Spleen (tissue), 11 donors: Measurements from ENCODE around the gene GNS. TPM values are rescaled to one million over a fixed set of nuclear protein-coding genes. Genes with fewer than 3 reads are reported as not detected.

ENCODE experiments used
- DNase-seq: peaks from one replicate; pipeline ENCODE4 v3.0.0-alpha.2; 2020
- H3K27ac ChIP-seq, 8 donors: fragments of 200-600 bp; sonication (generic) in 7 of 8; 1 replicate in 4 of 8; 2 replicates in 4 of 8; pipeline versions ENCODE4 v1.5.0 to v1.8.0; 2016 to 2021; ENCODE audit warnings: inconsistent platforms in 4 of 8, mild to moderate bottlenecking in 4 of 8, moderate library complexity in 1 of 8
- H3K27me3 ChIP-seq, 7 donors: fragments of 200-600 bp; sonication (generic) in 6 of 7; replicated peaks in 1 of 7; 1 replicate in 4 of 7; 2 replicates in 3 of 7; pipeline versions ENCODE4 v1.5.0 to v1.8.0; 2016 to 2021; ENCODE audit warnings: inconsistent platforms in 3 of 7, mild to moderate bottlenecking in 1 of 7
- H3K36me3 ChIP-seq, 6 donors: fragments of 200-600 bp; sonication (generic) in 5 of 6; 1 replicate in 4 of 6; 2 replicates in 2 of 6; pipeline versions ENCODE4 v1.5.0 to v1.8.0; 2016 to 2021; ENCODE audit warnings: inconsistent platforms in 2 of 6
- H3K4me1 ChIP-seq, 6 donors: fragments of 200-600 bp; sonication (generic) in 5 of 6; 1 replicate in 3 of 6; 2 replicates in 3 of 6; pipeline versions ENCODE4 v1.5.0 to v1.8.0; 2016 to 2021; ENCODE audit warnings: inconsistent platforms in 3 of 6
- H3K4me3 ChIP-seq, 8 donors: fragments of 200-600 bp; sonication (generic) in 7 of 8; 1 replicate in 4 of 8; 2 replicates in 4 of 8; pipeline versions ENCODE4 v1.5.0 to v1.8.0; 2016 to 2021; ENCODE audit warnings: inconsistent platforms in 4 of 8, mild to moderate bottlenecking in 4 of 8, moderate library complexity in 2 of 8
- H3K9me3 ChIP-seq, 8 donors: fragments of 200-600 bp; sonication (generic) in 7 of 8; 1 replicate in 4 of 8; 2 replicates in 4 of 8; pipeline versions ENCODE4 v1.5.0 to v1.8.0; 2016 to 2021; ENCODE audit warnings: inconsistent platforms in 4 of 8
- CTCF ChIP-seq, 11 experiments: fragments of 200-600 bp in 7 of 11; fragments of 450-650 bp in 4 of 11; sonication (generic) in 4 of 11; IDR thresholded peaks in 8 of 11; conservative IDR thresholded peaks in 3 of 11; 1 replicate in 7 of 11; 2 replicates in 4 of 11; pipeline versions ENCODE4 v1.4.0 to v1.8.0; 2016 to 2021; ENCODE audit warnings: antibody characterized with exemption in 11 of 11, inconsistent platforms in 4 of 11, mild to moderate bottlenecking in 1 of 11
- POLR2A ChIP-seq, 3 donors: fragments of 450-650 bp; IDR thresholded peaks; one replicate each; pipeline ENCODE4 v1.5.1; 2017; ENCODE audit warnings: antibody characterized with exemption in 3 of 3, mild to moderate bottlenecking in 1 of 3
- POLR2AphosphoS5 ChIP-seq, 3 donors: sonication (generic); formaldehyde crosslinking; IDR thresholded peaks; one replicate each; pipeline ENCODE4 v1.5.1; 2017; ENCODE audit warnings: antibody characterized with exemption in 3 of 3
- WGBS, 5 donors: extraction: QIAGEN DNeasy Blood & Tissue Kit in 3 of 5; methylation state at CpG; one replicate each; pipeline versions ENCODE4 v1.1.5 to v1.1.7; 2013 to 2018; 5-methylcytosine and 5-hydroxymethylcytosine counted together
- intact Hi-C: fragments of 100-400 bp; cut with DNase I; formaldehyde crosslinking; loops from one replicate; pipeline ENCODE4 v1.15.0; 2023; ENCODE audit warnings: low total_unique reads
- polyA plus RNA-seq, 3 donors: library from polyadenylated mRNA; stranded (reverse); fragments of 200-250 nt; gene quantifications; one replicate each; pipeline ENCODE4 v1.2.1, GENCODE V29; 2013
- total RNA-seq, 7 donors: library from RNA; depleted of rRNA in 3 of 7; stranded (reverse); fragments of >200 nt in 3 of 7; fragmentation: NEBNext Ultra II Directional in 4 of 7; extraction: Animal tissue kit (Norgen Biotek cat#: 25700) in 4 of 7; gene quantifications; one replicate each; pipeline versions ENCODE4 v1.1.0 to v1.2.1, GENCODE V29; 2016 to 2021
- donor health status: healthy with polysubstance abuse.
- donor health status: DM: no; HTN: no; CAD: no; lungs with moderate emphysema.
- donor health status: DM: no; HTN: no; CAD: no.
- donor health status: Bipolar disorder and iron deficiency.
- donor health status: healthy.
- donor health status: DM: no; HTN: no; CAD: no.
- donor health status: DM: yes; HTN: yes; CAD: no.

The GNS gene
- total and polyA plus RNA-seq, 10 donors, result 8.3 to 154 (median 126) TPM

DNA sequence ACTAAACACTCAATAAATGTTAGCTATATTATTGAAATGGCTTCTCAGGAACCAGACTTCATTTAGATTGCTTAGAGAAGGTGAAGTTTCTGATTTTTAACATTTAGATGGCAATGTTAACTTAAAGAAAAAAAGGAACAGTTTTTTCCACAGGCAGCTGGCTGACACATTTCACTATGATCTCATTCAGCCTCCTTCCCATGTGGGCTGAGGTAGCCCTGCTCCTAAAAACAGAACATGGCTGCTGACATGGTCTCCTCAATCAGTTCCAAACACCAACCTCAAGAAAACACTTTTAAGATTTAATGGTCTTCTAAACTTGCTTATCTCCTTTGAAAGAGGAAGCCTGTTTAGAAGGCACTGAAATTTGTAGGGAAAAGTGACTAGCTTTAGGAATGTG lies 23.8 kb downstream of the GNS start:
- intact Hi-C loops, result no loop called here
- no peak overlapping the region for H3K27ac ChIP-seq
- no peak for DNase-seq
- no peaks in the 10 kb centered on the region for H3K27me3 ChIP-seq
- H3K9me3 ChIP-seq, result no peaks in the 10 kb centered on the region
- TF ChIP-seq POLR2A (IDR thresholded peaks at IDR 0.05) (no peak), POLR2AphosphoS5 (IDR thresholded peaks at IDR 0.05) (no peak), CTCF (IDR thresholded peaks at IDR 0.05 in 8 of 11, conservative IDR thresholded peaks at IDR 0.05 in 3 of 11) (no peak)
- peaks cover 2 to 99% (median 59%) of the 10 kb centered on the region in 6 donors for H3K36me3 ChIP-seq
- H3K4me1 ChIP-seq, result peaks cover 5 to 29% (median 12%) of the 10 kb centered on the region in 6 donors
- H3K4me3 ChIP-seq, result no peak overlapping the region

- Histone ChIP-seq H3K4me3 (no peak overlapping the region), H3K36me3 (peaks cover 0 to 88% (median 46%) of the 10 kb centered on the region in 6 donors), H3K27me3 (no peaks in the 10 kb centered on the region), H3K4me1 (peaks cover 8 to 39% (median 23%) of the 10 kb centered on the region in 6 donors), H3K27ac (no peak overlapping the region), H3K9me3 (no peaks in the 10 kb centered on the region)
- DNase-seq, result no peak
- intact Hi-C loops, result no loop called here
- WGBS, 5 donors, result 85 to 96% (median 93%) methylated on average over 4 of the region's 4 CpGs
- no peak for TF ChIP-seq CTCF (IDR thresholded peaks at IDR 0.05 in 8 of 11, conservative IDR thresholded peaks at IDR 0.05 in 3 of 11)
- no peak for TF ChIP-seq POLR2A (IDR thresholded peaks at IDR 0.05)
- TF ChIP-seq POLR2AphosphoS5 (IDR thresholded peaks at IDR 0.05), result no peak
These were observed 25.3 kb downstream of the GNS start for GRCh38 chr12:64733857-64734256.

DNA sequence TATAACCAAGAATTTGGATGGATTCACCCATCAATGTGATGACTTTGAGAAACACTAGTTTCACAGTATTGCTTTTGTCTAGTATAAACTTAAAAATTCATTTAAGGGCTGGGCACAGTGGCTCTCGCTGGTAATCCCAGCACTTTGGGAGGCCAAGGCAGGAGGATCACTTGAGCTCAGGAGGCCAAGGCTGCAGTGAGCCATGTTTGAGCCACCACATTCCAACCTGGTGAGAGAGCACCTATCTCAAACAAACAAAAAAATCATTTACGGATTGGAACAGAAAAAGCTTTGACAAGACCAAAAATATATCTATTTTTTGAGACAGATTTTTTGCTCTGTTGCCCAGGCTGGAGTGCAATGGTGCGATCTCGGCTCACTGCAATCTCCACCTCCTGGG lies 27.5 kb downstream of the GNS start:
- Histone ChIP-seq H3K36me3 (peaks cover 3 to 88% (median 38%) of the 10 kb centered on the region in 6 donors), H3K4me1 (peaks cover 8 to 25% (median 21%) of the 10 kb centered on the region in 6 donors), H3K9me3 (no peaks in the 10 kb centered on the region), H3K27me3 (no peaks in the 10 kb centered on the region), H3K27ac (peak overlapping the region in 5 of 8 donors; percentile 66 to 84 (median 76)), H3K4me3 (no peak overlapping the region)
- TF ChIP-seq CTCF (IDR thresholded peaks at IDR 0.05 in 8 of 11, conservative IDR thresholded peaks at IDR 0.05 in 3 of 11) (no peak), POLR2AphosphoS5 (IDR thresholded peaks at IDR 0.05) (no peak), POLR2A (IDR thresholded peaks at IDR 0.05) (no peak)
- intact Hi-C loops, result no loop called here
- no peak for DNase-seq
- WGBS, 5 donors, result 97 to 99% (median 98%) methylated on average over 4 of the region's 4 CpGs

DNA sequence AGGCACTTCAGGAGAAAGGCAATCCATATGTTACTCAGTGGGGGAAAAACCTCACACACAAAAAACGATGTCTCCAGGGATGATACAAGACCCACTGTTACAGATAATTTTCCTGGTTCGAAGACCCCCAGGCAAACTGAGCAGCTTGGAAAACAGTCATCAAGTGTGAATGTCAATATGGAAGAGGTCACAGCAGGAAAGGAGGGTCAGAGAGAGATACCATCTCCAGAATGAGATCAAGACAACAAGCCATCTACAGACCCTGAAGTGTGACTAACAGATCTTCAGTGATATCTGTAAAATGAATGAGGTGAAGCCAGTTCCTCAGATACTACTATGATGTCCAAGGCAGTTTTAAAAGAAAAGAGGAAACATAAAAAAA lies 28.6 kb downstream of the GNS start:
- no peaks in the 10 kb centered on the region for H3K27me3 ChIP-seq
- TF ChIP-seq POLR2A (IDR thresholded peaks at IDR 0.05) (no peak), CTCF (IDR thresholded peaks at IDR 0.05 in 8 of 11, conservative IDR thresholded peaks at IDR 0.05 in 3 of 11) (no peak), POLR2AphosphoS5 (IDR thresholded peaks at IDR 0.05) (no peak)
- peak overlapping the region; percentile 66 to 84 (median 77) for H3K27ac ChIP-seq
- intact Hi-C loops, result no loop called here
- no peak for DNase-seq
- no peaks in the 10 kb centered on the region for H3K9me3 ChIP-seq
- no peak overlapping the region for H3K4me3 ChIP-seq
- H3K36me3 ChIP-seq, result peaks cover 3 to 88% (median 29%) of the 10 kb centered on the region in 6 donors
- WGBS, 5 donors, result 44 to 73% (median 55%) methylated on average over 2 of the region's 2 CpGs
- H3K4me1 ChIP-seq, result peaks cover 8 to 25% (median 21%) of the 10 kb centered on the region in 6 donors
